HCT116 (cell line): ENCODE results near the gene LGMN. TPM values are rescaled to one million over a fixed set of nuclear protein-coding genes. Genes with fewer than 3 reads are reported as not detected.

Source experiments
- ATAC-seq: fragments of 200-7000 bp; cut with Tn5 transposase; 2 replicates; pipeline ENCODE4 v1.9.1; 2020; ENCODE audit warnings: mild to moderate bottlenecking, moderate library complexity
- BruUV-seq: library from RNA; stranded (reverse); fragments of 400-500 nt; replicated peaks from 2 replicates; lab custom pipeline; 2021; lab: Mats Ljungman, UMichigan
- CTCF ChIA-PET: fragments of 300-600 bp; sonication (Branson Sonifier 250); formaldehyde crosslinking; loops from one replicate; lab custom pipeline; 2021; ENCODE audit warnings: antibody characterized with exemption; lab: Charles Lee
- POLR2A ChIA-PET: fragments of 300-600, 350-600 bp; sonication (Branson Sonifier 250); formaldehyde crosslinking; loops from one replicate; lab custom pipeline; 2021; ENCODE audit warnings: antibody characterized with exemption; lab: Charles Lee
- RAD21 ChIA-PET, 2 experiments: fragments of 300-600 bp; sonication (Branson Sonifier 250); formaldehyde crosslinking; loops; one replicate each; lab custom pipeline; 2023; ENCODE audit warnings: low total read pairs in 2 of 2; ENCODE audit not compliant: uncharacterized antibody in 2 of 2, unreplicated experiment in 2 of 2, low non-redundant PET in 1 of 2; lab: Charles Lee
- DNase-seq: peaks from one replicate; pipeline ENCODE4 v3.0.0-alpha.2; 2010; ENCODE audit warnings: low read depth, low spot score
- H2AFZ ChIP-seq: fragments of 200-600 bp; shearing (Covaris generic), sonication (generic); 2 replicates; pipeline ENCODE4 v1.6.1; 2017; ENCODE audit warnings: low read depth, mixed run types, mixed read lengths, antibody characterized with exemption, low read length; ENCODE audit not compliant: poor library complexity, severe bottlenecking
- H3K27ac ChIP-seq: 2 replicates; pipeline ENCODE4 v1.5.1; 2012; ENCODE audit warnings: low read depth, low read length
- H3K27me3 ChIP-seq: fragments of 200-600 bp; sonication (generic); 2 replicates; pipeline ENCODE4 v1.6.1; 2016; ENCODE audit warnings: mixed run types, low read length, mixed read lengths; ENCODE audit not compliant: insufficient read depth
- H3K36me3 ChIP-seq, 2 experiments: fragments of 200-500 bp in 1 of 2; fragments of 200-600 bp in 1 of 2; sonication (Bioruptor generic) in 1 of 2; sonication (generic) in 1 of 2; 2 replicates each; pipeline versions ENCODE4 v1.5.1 to v1.6.1; 2014 to 2016; ENCODE audit warnings: low read length in 2 of 2, inconsistent platforms in 1 of 2, mixed read lengths in 1 of 2, mixed run types in 1 of 2; ENCODE audit not compliant: insufficient read depth in 2 of 2, control insufficient read depth in 1 of 2
- H3K4me1 ChIP-seq, 2 experiments: fragments of 200-600 bp in 1 of 2; sonication (generic) in 1 of 2; 2 replicates each; pipeline versions ENCODE4 v1.5.1 to v1.6.1; 2012 to 2017; ENCODE audit warnings: low read length in 2 of 2, inconsistent platforms in 1 of 2, mild to moderate bottlenecking in 1 of 2, mixed read lengths in 1 of 2, mixed run types in 1 of 2, moderate library complexity in 1 of 2; ENCODE audit not compliant: insufficient read depth in 2 of 2, control insufficient read depth in 1 of 2
- H3K4me2 ChIP-seq: fragments of 200-600 bp; sonication (generic); 2 replicates; pipeline ENCODE4 v1.6.1; 2017; ENCODE audit warnings: mixed run types, low read length, mixed read lengths
- H3K4me3 ChIP-seq, 2 experiments: fragments of 200-600 bp in 1 of 2; sonication (generic) in 1 of 2; replicated peaks in 1 of 2; 2 replicates each; pipeline ENCODE4 v1.5.1; 2011 to 2016; ENCODE audit warnings: low read length in 2 of 2, control low read depth in 1 of 2, low read depth in 1 of 2, mild to moderate bottlenecking in 1 of 2, mixed read lengths in 1 of 2, mixed run types in 1 of 2
- H3K79me2 ChIP-seq: fragments of 200-600 bp; sonication (generic); 2 replicates; pipeline ENCODE4 v1.6.1; 2017; ENCODE audit warnings: mild to moderate bottlenecking, mixed run types, low read length, moderate library complexity, mixed read lengths; ENCODE audit not compliant: insufficient read depth
- H3K9ac ChIP-seq: fragments of 200-600 bp; sonication (generic); 2 replicates; pipeline ENCODE4 v1.6.1; 2016; ENCODE audit warnings: low read length, mixed read lengths
- H3K9me2 ChIP-seq: fragments of 200-600 bp; sonication (generic), shearing (Covaris generic); 2 replicates; pipeline ENCODE4 v1.6.1; 2017; ENCODE audit warnings: mixed run types, mild to moderate bottlenecking, moderate library complexity; ENCODE audit not compliant: insufficient read depth
- H3K9me3 ChIP-seq, 2 experiments: fragments of 200-500 bp in 1 of 2; fragments of 200-600 bp in 1 of 2; sonication (Bioruptor generic) in 1 of 2; sonication (generic) in 1 of 2; 2 replicates each; pipeline ENCODE4 v1.6.1; 2014 to 2017; ENCODE audit warnings: low read length in 2 of 2, mixed read lengths in 2 of 2, inconsistent platforms in 1 of 2, low read depth in 1 of 2, mild to moderate bottlenecking in 1 of 2, mixed run types in 1 of 2, moderate library complexity in 1 of 2; ENCODE audit not compliant: control insufficient read depth in 1 of 2, insufficient read depth in 1 of 2
- H4K20me1 ChIP-seq: fragments of 200-600 bp; sonication (generic), shearing (Covaris generic); 2 replicates; pipeline ENCODE4 v1.6.1; 2017; ENCODE audit warnings: mixed run types, mild to moderate bottlenecking, moderate library complexity; ENCODE audit not compliant: insufficient read depth
- CEBPB ChIP-seq: IDR thresholded peaks from 2 replicates; pipeline ENCODE4 v1.6.1; 2012; ENCODE audit warnings: low read depth
- EGR1 ChIP-seq: IDR thresholded peaks from 2 replicates; pipeline ENCODE4 v1.6.1; 2012; ENCODE audit warnings: low read depth
- ELF1 ChIP-seq: IDR thresholded peaks from 2 replicates; pipeline ENCODE4 v1.6.1; 2012; ENCODE audit warnings: low read depth, borderline replicate concordance
- EZH2 ChIP-seq: fragments of 200-600 bp; sonication (generic); IDR thresholded peaks from 2 replicates; pipeline ENCODE4 v1.6.1; 2017; ENCODE audit warnings: antibody characterized with exemption, mixed run types
- EZH2phosphoT487 ChIP-seq: fragments of 200-600 bp; IDR thresholded peaks from 2 replicates; pipeline ENCODE4 v1.6.1; 2018; ENCODE audit warnings: antibody characterized with exemption, borderline replicate concordance
- FOSL1 ChIP-seq: IDR thresholded peaks from 2 replicates; pipeline ENCODE4 v1.6.1; 2012; ENCODE audit warnings: low read depth
- SP1 ChIP-seq: IDR thresholded peaks from 2 replicates; pipeline ENCODE4 v1.6.1; 2012; ENCODE audit warnings: low read depth
- TCF7L2 ChIP-seq: IDR thresholded peaks from 2 replicates; pipeline ENCODE4 v1.7.0; 2011; ENCODE audit warnings: borderline replicate concordance, inconsistent platforms; ENCODE audit not compliant: insufficient read depth, insufficient read length; ENCODE audit errors: extremely low read depth
- YY1 ChIP-seq: IDR thresholded peaks from 2 replicates; pipeline ENCODE4 v1.6.1; 2011; ENCODE audit warnings: low read length, low read depth, moderate library complexity, mild to moderate bottlenecking; ENCODE audit not compliant: insufficient replicate concordance; ENCODE audit errors: extremely low read depth
- ZFX ChIP-seq: fragments of 450-650 bp; IDR thresholded peaks from 2 replicates; pipeline ENCODE4 v1.6.1; 2017
- intact Hi-C: fragments of 100-400 bp; cut with micrococcal nuclease; formaldehyde crosslinking; loops from 2 replicates; pipeline ENCODE4 v1.10.0; 2022
- total RNA-seq: library from RNA; stranded (reverse); gene quantifications from one replicate; pipeline ENCODE4 v1.2.1, GENCODE V29; 2021; ENCODE audit not compliant: unreplicated experiment
- TF ChIP-seq, protein P1 (sequence below): IDR thresholded peaks from 2 replicates; pipeline ENCODE4 v1.6.1; 2012
- TF ChIP-seq, protein P2 (sequence below): IDR thresholded peaks from 2 replicates; pipeline ENCODE4 v1.6.1; 2012; ENCODE audit warnings: low read depth
- TF ChIP-seq, protein P3 (sequence below): IDR thresholded peaks from 2 replicates; pipeline ENCODE4 v1.6.1; 2011; ENCODE audit warnings: mild to moderate bottlenecking, low read length, moderate library complexity; ENCODE audit not compliant: insufficient replicate concordance; ENCODE audit errors: extremely low read depth

The LGMN gene
- total RNA-seq, 1 experiment from 2014 or later: 44.9 TPM

DNA sequence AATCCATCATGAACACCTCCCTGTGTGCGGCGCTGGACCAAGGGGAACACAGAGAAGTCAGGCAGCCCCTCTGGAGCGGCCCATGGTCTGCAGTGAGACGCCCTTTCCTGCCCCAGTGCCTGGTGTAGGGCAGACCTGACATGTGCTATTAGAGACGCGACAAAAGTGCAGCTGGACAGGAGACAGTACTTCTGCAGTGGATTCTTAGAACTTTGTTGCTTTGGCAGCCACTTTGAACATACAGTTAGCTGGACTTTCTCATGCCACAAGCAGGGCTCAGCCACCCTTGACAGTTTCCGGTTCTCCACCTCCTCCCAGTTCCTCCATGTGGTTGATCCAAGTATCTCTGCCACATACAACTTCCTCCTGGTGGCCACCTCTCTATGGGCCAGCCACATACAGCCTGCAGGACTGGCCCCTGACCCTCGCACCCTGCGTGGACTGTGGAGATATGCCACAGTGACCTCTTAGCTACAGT, 45.9 kb downstream of the LGMN start:
- Histone ChIP-seq H4K20me1 (no peaks in the 10 kb centered on the region), H3K4me3 (no peak overlapping the region), H3K36me3 (peaks cover 0 to 4% of the 10 kb centered on the region in 2 experiments; a peak in 1 of 4 replicates), H2AFZ (no peak overlapping the region), H3K27me3 (no peaks in the 10 kb centered on the region; the same call in 1 of the 2 replicates), H3K9me3 (no peaks in the 10 kb centered on the region), H3K4me2 (no peak overlapping the region), H3K4me1 (no peaks in the 10 kb centered on the region), H3K9ac (no peak overlapping the region), H3K9me2 (no peaks in the 10 kb centered on the region), H3K27ac (no peak overlapping the region), H3K79me2 (no peaks in the 10 kb centered on the region)
- no peak for DNase-seq
- CTCF ChIA-PET: no interaction called here
- no peak for TF ChIP-seq EZH2phosphoT487
- no peak for TF ChIP-seq CEBPB
- TF ChIP-seq SP1: no peak
- TF ChIP-seq ZFX: no peak
- no TSS peak for BruUV-seq
- ATAC-seq: no peak
- intact Hi-C loops: no loop called here
- RAD21 ChIA-PET: no interaction called here
- POLR2A ChIA-PET: interaction anchor here (0.6 kb wide), 1 partner anchor 467 kb away, joined by 4 read pairs; no protein-coding TSS in a partner anchor

DNA sequence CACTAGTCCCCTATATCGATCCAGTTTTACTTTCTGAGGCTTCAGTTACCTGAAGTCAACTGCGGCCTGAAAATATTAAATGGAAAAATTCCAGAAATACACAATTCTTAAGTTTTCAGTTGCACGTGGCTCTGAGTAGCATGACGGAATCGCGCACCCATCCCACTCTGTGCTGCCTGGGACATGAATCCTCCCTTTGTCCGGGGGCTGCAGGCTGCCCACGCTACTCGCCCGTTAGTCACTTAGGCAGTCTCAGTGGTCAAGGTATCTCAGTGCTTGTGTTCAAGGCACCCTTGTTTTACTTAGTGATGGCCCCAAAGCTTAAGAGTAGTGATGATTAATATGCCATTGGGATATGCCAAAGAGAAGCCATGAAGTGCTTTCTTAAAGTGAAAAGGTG, 46.6 kb downstream of the LGMN start:
- Histone ChIP-seq H3K9me3 (no peaks in the 10 kb centered on the region), H2AFZ (no peak overlapping the region), H3K4me1 (no peaks in the 10 kb centered on the region), H3K4me3 (no peak overlapping the region), H3K27me3 (no peaks in the 10 kb centered on the region; the same call in 1 of the 2 replicates), H3K4me2 (no peak overlapping the region), H3K9ac (no peak overlapping the region), H3K36me3 (peaks cover 0 to 2% of the 10 kb centered on the region in 2 experiments; a peak in 1 of 4 replicates), H3K27ac (no peak overlapping the region), H3K79me2 (no peaks in the 10 kb centered on the region), H3K9me2 (no peaks in the 10 kb centered on the region), H4K20me1 (no peaks in the 10 kb centered on the region)
- CTCF ChIA-PET: no interaction called here
- intact Hi-C loops: no loop called here
- BruUV-seq: no TSS peak
- DNase-seq: no peak
- RAD21 ChIA-PET: no interaction called here
- POLR2A ChIA-PET: no interaction called here
- ATAC-seq: no peak
- no peak for TF ChIP-seq EGR1
- TF ChIP-seq, protein P1, sequence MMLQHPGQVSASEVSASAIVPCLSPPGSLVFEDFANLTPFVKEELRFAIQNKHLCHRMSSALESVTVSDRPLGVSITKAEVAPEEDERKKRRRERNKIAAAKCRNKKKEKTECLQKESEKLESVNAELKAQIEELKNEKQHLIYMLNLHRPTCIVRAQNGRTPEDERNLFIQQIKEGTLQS: no peak
- TF ChIP-seq TCF7L2: no peak
- TF ChIP-seq, protein P2, sequence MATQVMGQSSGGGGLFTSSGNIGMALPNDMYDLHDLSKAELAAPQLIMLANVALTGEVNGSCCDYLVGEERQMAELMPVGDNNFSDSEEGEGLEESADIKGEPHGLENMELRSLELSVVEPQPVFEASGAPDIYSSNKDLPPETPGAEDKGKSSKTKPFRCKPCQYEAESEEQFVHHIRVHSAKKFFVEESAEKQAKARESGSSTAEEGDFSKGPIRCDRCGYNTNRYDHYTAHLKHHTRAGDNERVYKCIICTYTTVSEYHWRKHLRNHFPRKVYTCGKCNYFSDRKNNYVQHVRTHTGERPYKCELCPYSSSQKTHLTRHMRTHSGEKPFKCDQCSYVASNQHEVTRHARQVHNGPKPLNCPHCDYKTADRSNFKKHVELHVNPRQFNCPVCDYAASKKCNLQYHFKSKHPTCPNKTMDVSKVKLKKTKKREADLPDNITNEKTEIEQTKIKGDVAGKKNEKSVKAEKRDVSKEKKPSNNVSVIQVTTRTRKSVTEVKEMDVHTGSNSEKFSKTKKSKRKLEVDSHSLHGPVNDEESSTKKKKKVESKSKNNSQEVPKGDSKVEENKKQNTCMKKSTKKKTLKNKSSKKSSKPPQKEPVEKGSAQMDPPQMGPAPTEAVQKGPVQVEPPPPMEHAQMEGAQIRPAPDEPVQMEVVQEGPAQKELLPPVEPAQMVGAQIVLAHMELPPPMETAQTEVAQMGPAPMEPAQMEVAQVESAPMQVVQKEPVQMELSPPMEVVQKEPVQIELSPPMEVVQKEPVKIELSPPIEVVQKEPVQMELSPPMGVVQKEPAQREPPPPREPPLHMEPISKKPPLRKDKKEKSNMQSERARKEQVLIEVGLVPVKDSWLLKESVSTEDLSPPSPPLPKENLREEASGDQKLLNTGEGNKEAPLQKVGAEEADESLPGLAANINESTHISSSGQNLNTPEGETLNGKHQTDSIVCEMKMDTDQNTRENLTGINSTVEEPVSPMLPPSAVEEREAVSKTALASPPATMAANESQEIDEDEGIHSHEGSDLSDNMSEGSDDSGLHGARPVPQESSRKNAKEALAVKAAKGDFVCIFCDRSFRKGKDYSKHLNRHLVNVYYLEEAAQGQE: no peak
- TF ChIP-seq, protein P3, sequence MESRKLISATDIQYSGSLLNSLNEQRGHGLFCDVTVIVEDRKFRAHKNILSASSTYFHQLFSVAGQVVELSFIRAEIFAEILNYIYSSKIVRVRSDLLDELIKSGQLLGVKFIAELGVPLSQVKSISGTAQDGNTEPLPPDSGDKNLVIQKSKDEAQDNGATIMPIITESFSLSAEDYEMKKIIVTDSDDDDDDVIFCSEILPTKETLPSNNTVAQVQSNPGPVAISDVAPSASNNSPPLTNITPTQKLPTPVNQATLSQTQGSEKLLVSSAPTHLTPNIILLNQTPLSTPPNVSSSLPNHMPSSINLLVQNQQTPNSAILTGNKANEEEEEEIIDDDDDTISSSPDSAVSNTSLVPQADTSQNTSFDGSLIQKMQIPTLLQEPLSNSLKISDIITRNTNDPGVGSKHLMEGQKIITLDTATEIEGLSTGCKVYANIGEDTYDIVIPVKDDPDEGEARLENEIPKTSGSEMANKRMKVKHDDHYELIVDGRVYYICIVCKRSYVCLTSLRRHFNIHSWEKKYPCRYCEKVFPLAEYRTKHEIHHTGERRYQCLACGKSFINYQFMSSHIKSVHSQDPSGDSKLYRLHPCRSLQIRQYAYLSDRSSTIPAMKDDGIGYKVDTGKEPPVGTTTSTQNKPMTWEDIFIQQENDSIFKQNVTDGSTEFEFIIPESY: no peak
- TF ChIP-seq YY1: no peak
- TF ChIP-seq EZH2phosphoT487: no peak
- TF ChIP-seq EZH2: no peak
- TF ChIP-seq FOSL1: no peak
- no peak for TF ChIP-seq ZFX
- no peak for TF ChIP-seq ELF1
